PC-3 (cell line): ENCODE measurements around the gene HNRNPDL.
"Not testable (repeated sequence)": the region's sequence is repeated elsewhere in the genome, so short reads cannot be mapped to it uniquely, and the experiment has no call there.

Experiments used
- EZH2 ChIP-seq: fragments of 300-600 bp; sonication (generic); IDR thresholded peaks from one replicate; pipeline ENCODE4 v1.6.1; 2017; ENCODE audit warnings: antibody characterized with exemption, mild to moderate bottlenecking, low read length; ENCODE audit not compliant: unreplicated experiment
- TF ChIP-seq, protein P1 (sequence below): fragments of 300-600 bp; sonication (generic); conservative IDR thresholded peaks from 2 replicates; pipeline ENCODE4 v1.5.1; 2017; ENCODE audit warnings: antibody characterized with exemption, low read depth, mild to moderate bottlenecking, low read length

GRCh38 chr4:82386312-82386711 is 44.0 kb downstream of the HNRNPDL start:
- TF ChIP-seq, protein P1, sequence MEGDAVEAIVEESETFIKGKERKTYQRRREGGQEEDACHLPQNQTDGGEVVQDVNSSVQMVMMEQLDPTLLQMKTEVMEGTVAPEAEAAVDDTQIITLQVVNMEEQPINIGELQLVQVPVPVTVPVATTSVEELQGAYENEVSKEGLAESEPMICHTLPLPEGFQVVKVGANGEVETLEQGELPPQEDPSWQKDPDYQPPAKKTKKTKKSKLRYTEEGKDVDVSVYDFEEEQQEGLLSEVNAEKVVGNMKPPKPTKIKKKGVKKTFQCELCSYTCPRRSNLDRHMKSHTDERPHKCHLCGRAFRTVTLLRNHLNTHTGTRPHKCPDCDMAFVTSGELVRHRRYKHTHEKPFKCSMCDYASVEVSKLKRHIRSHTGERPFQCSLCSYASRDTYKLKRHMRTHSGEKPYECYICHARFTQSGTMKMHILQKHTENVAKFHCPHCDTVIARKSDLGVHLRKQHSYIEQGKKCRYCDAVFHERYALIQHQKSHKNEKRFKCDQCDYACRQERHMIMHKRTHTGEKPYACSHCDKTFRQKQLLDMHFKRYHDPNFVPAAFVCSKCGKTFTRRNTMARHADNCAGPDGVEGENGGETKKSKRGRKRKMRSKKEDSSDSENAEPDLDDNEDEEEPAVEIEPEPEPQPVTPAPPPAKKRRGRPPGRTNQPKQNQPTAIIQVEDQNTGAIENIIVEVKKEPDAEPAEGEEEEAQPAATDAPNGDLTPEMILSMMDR: not testable (repeated sequence)
- TF ChIP-seq EZH2: not testable (repeated sequence)
